ENCODE measurements around the gene G3BP2.

The G3BP2 gene

GRCh38 chr4:75621715-75622114 is 51.5 kb downstream of the G3BP2 start:
- H3K36me3 ChIP-seq (ENCODE audit: insufficient read depth, low read length), result no peaks in the 10 kb centered on the region
- H3K4me1 ChIP-seq (ENCODE audit: insufficient read depth, low read length), result no peaks in the 10 kb centered on the region
- no peak overlapping the region for H2AFZ ChIP-seq (ENCODE audit: low read depth, low read length)
- no peak overlapping the region for H3K4me3 ChIP-seq (ENCODE audit: low read length)
- H3K27me3 ChIP-seq (ENCODE audit: insufficient read depth, low read length), result no peaks in the 10 kb centered on the region
- H3K9me3 ChIP-seq (ENCODE audit: low read length), result no peaks in the 10 kb centered on the region

GRCh38 chr4:75612306-75612705 is 60.9 kb downstream of the G3BP2 start:
- no peaks in the 10 kb centered on the region for H3K9me3 ChIP-seq (ENCODE audit: low read length)
- no peaks in the 10 kb centered on the region for H3K36me3 ChIP-seq (ENCODE audit: insufficient read depth, low read length)
- H3K27me3 ChIP-seq (ENCODE audit: insufficient read depth, low read length), result no peaks in the 10 kb centered on the region
- no peak overlapping the region for H2AFZ ChIP-seq (ENCODE audit: low read depth, low read length)
- H3K4me1 ChIP-seq (ENCODE audit: insufficient read depth, low read length), result no peaks in the 10 kb centered on the region
- no peak overlapping the region for H3K4me3 ChIP-seq (ENCODE audit: low read length)

- no peaks in the 10 kb centered on the region for H3K4me1 ChIP-seq (ENCODE audit: insufficient read depth, low read length)
- H3K27me3 ChIP-seq (ENCODE audit: insufficient read depth, low read length), result no peaks in the 10 kb centered on the region
- H3K9me3 ChIP-seq (ENCODE audit: low read length), result no peaks in the 10 kb centered on the region
- no peak overlapping the region for H2AFZ ChIP-seq (ENCODE audit: low read depth, low read length)
- H3K4me3 ChIP-seq (ENCODE audit: low read length), result no peak overlapping the region
- no peaks in the 10 kb centered on the region for H3K36me3 ChIP-seq (ENCODE audit: insufficient read depth, low read length)
These were observed 67.3 kb downstream of the G3BP2 start for GRCh38 chr4:75605928-75606327.

GRCh38 chr4:75599647-75600046 is 73.6 kb downstream of the G3BP2 start:
- Histone ChIP-seq H3K4me1 (ENCODE audit: insufficient read depth, low read length) (no peaks in the 10 kb centered on the region), H3K4me3 (ENCODE audit: low read length) (no peak overlapping the region), H3K36me3 (ENCODE audit: insufficient read depth, low read length) (no peaks in the 10 kb centered on the region)

GRCh38 chr4:75598390-75598789 is 74.8 kb downstream of the G3BP2 start:
- Histone ChIP-seq H2AFZ (ENCODE audit: low read depth, low read length) (no peak overlapping the region), H3K4me3 (ENCODE audit: low read length) (no peak overlapping the region), H3K36me3 (ENCODE audit: insufficient read depth, low read length) (no peaks in the 10 kb centered on the region), H3K9me3 (ENCODE audit: low read length) (no peaks in the 10 kb centered on the region), H3K27me3 (ENCODE audit: insufficient read depth, low read length) (no peaks in the 10 kb centered on the region), H3K4me1 (ENCODE audit: insufficient read depth, low read length) (no peaks in the 10 kb centered on the region)

More at GRCh38 chr4:75599647-75600046, 73.6 kb downstream of the G3BP2 start:
- no peaks in the 10 kb centered on the region for H3K27me3 ChIP-seq (ENCODE audit: insufficient read depth, low read length)
- H3K9me3 ChIP-seq (ENCODE audit: low read length), result no peaks in the 10 kb centered on the region
- H2AFZ ChIP-seq (ENCODE audit: low read depth, low read length), result no peak overlapping the region

- H3K9me3 ChIP-seq (ENCODE audit: low read length), result no peaks in the 10 kb centered on the region
These were observed 77.2 kb downstream of the G3BP2 start for GRCh38 chr4:75596061-75596460.

GRCh38 chr4:75593393-75593792 is 79.8 kb downstream of the G3BP2 start:
- no peaks in the 10 kb centered on the region for H3K9me3 ChIP-seq (ENCODE audit: low read length)
- no peaks in the 10 kb centered on the region for H3K36me3 ChIP-seq (ENCODE audit: insufficient read depth, low read length)
- H3K4me1 ChIP-seq (ENCODE audit: insufficient read depth, low read length), result no peaks in the 10 kb centered on the region
- no peak overlapping the region for H3K4me3 ChIP-seq (ENCODE audit: low read length)
- no peaks in the 10 kb centered on the region for H3K27me3 ChIP-seq (ENCODE audit: insufficient read depth, low read length)
- no peak overlapping the region for H2AFZ ChIP-seq (ENCODE audit: low read depth, low read length)

More at GRCh38 chr4:75596061-75596460, 77.2 kb downstream of the G3BP2 start:
- no peak overlapping the region for H3K4me3 ChIP-seq (ENCODE audit: low read length)
- no peaks in the 10 kb centered on the region for H3K27me3 ChIP-seq (ENCODE audit: insufficient read depth, low read length)
- no peaks in the 10 kb centered on the region for H3K4me1 ChIP-seq (ENCODE audit: insufficient read depth, low read length)
- no peak overlapping the region for H2AFZ ChIP-seq (ENCODE audit: low read depth, low read length)
- H3K36me3 ChIP-seq (ENCODE audit: insufficient read depth, low read length), result no peaks in the 10 kb centered on the region
